DND-41 (cell line): Measurements from ENCODE around the gene POLRMT.

ENCODE experiments used
- EZH2 ChIP-seq: IDR thresholded peaks from 3 replicates; pipeline ENCODE4 v1.6.1; 2012; ENCODE audit warnings: borderline replicate concordance, low read depth, mild to moderate bottlenecking, moderate library complexity, low read length, inconsistent platforms; ENCODE audit not compliant: severe bottlenecking
- TF ChIP-seq, protein P1 (sequence below): IDR thresholded peaks from 2 replicates; pipeline ENCODE4 v1.5.1; 2012; ENCODE audit warnings: borderline replicate concordance, low read length, moderate library complexity, mild to moderate bottlenecking; ENCODE audit not compliant: poor library complexity, severe bottlenecking; ENCODE audit errors: extremely low read depth

DNA sequence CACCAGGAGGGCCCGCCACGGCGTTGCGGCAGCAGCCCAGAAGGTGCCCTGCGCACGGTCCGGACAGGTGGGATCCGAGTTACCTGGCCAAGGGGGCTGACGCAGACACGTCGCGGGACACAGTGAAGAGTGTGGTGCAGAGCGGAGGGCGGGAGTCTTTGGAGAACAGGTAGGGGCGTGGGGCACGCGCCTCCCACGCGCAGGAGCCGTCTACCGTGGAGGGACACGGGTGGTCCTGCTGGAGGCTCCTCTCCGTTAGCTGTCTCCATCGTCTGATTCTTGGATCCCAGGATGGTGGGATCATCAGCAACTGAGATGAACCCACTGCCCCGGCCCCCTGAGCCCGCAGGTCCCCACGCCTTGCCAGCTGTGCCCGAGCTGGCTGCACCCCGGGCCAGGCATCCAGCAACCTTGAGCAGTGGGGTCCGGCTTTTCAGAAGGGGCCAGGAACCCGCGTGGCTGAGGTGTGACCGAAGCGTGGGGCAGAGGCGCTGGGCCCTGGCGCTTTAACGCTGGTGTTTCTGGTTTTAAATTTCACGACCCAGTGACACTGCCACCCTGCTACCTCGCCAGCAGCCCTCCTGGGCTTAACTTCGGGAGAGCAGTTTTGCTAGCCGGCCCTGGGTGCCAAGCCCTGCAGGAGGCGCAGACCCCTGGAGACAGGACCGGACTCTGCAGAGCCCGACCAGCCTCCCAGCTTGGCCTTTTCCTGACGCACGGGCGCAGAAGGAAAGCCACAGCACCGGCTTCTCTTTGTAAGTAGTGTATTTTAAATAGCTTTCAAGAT lies 13.6 kb upstream of the POLRMT start:
- TF ChIP-seq, protein P1, sequence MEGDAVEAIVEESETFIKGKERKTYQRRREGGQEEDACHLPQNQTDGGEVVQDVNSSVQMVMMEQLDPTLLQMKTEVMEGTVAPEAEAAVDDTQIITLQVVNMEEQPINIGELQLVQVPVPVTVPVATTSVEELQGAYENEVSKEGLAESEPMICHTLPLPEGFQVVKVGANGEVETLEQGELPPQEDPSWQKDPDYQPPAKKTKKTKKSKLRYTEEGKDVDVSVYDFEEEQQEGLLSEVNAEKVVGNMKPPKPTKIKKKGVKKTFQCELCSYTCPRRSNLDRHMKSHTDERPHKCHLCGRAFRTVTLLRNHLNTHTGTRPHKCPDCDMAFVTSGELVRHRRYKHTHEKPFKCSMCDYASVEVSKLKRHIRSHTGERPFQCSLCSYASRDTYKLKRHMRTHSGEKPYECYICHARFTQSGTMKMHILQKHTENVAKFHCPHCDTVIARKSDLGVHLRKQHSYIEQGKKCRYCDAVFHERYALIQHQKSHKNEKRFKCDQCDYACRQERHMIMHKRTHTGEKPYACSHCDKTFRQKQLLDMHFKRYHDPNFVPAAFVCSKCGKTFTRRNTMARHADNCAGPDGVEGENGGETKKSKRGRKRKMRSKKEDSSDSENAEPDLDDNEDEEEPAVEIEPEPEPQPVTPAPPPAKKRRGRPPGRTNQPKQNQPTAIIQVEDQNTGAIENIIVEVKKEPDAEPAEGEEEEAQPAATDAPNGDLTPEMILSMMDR, result no peak
- no peak for TF ChIP-seq EZH2
